Testis (tissue), 2 donors: ENCODE data around the gene TRIM37.

Experiments used
- POLR2A ChIP-seq: fragments of 450-650 bp; IDR thresholded peaks from one replicate; pipeline ENCODE4 v1.6.1; 2017; ENCODE audit warnings: antibody characterized with exemption, mild to moderate bottlenecking, moderate library complexity
- TF ChIP-seq, protein P1 (sequence below), 3 experiments: fragments of 450-650 bp in 2 of 3; fragments of 200-600 bp in 1 of 3; sonication (generic) in 1 of 3; IDR thresholded peaks; one replicate each; pipeline ENCODE4 v1.5.1; 2016 to 2019; ENCODE audit warnings: antibody characterized with exemption in 3 of 3, mild to moderate bottlenecking in 2 of 3, moderate library complexity in 1 of 3

DNA sequence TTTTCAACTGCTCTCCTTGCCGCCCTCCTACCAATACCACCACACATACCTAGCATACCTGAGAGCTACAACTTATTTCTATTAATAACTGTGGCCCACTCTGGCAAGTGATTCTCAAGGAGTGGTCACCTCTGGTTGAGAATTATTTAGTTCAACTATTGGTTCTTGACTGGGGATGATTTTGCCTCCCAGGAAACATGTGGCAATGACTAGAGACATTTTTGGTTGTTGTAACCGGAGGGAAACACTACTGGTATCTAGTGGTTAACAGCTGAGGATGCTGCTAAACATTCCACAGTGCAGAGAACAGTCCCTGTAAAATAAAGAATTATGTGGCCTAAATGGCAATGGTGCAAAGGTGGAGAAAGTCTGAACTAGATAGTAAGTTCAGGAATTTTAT, 96.7 kb downstream of the TRIM37 start:
- TF ChIP-seq POLR2A, result no peak
- TF ChIP-seq, protein P1, sequence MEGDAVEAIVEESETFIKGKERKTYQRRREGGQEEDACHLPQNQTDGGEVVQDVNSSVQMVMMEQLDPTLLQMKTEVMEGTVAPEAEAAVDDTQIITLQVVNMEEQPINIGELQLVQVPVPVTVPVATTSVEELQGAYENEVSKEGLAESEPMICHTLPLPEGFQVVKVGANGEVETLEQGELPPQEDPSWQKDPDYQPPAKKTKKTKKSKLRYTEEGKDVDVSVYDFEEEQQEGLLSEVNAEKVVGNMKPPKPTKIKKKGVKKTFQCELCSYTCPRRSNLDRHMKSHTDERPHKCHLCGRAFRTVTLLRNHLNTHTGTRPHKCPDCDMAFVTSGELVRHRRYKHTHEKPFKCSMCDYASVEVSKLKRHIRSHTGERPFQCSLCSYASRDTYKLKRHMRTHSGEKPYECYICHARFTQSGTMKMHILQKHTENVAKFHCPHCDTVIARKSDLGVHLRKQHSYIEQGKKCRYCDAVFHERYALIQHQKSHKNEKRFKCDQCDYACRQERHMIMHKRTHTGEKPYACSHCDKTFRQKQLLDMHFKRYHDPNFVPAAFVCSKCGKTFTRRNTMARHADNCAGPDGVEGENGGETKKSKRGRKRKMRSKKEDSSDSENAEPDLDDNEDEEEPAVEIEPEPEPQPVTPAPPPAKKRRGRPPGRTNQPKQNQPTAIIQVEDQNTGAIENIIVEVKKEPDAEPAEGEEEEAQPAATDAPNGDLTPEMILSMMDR (IDR thresholded peaks at IDR 0.05), result no peak
